GM23338 (cell line): ENCODE measurements around the gene ACSL4. TPM values are rescaled to one million over a fixed set of nuclear protein-coding genes. Genes with fewer than 3 reads are reported as not detected.

Source experiments
- ATAC-seq: fragments of 200-7000 bp; cut with Tn5 transposase; 3 replicates; pipeline ENCODE4 v1.9.1; 2020
- DNase-seq: peaks from one replicate; pipeline ENCODE4 v3.0.0-alpha.2; 2015; ENCODE audit warnings: low spot score
- H2AFZ ChIP-seq: fragments of 200-600 bp; sonication (generic); 2 replicates; pipeline ENCODE4 v1.8.0; 2016; ENCODE audit warnings: antibody characterized with exemption, mild to moderate bottlenecking, moderate library complexity
- H3F3A ChIP-seq: fragments of 200-600 bp; sonication (generic); replicated peaks from 2 replicates; pipeline ENCODE4 v1.8.0; 2017; ENCODE audit warnings: antibody characterized with exemption, mixed run types, low read depth
- H3K27ac ChIP-seq: fragments of 200-600 bp; sonication (generic); 2 replicates; pipeline ENCODE4 v1.6.1; 2016; ENCODE audit warnings: low read depth
- H3K27me3 ChIP-seq: fragments of 200-600 bp; sonication (generic); 2 replicates; pipeline ENCODE4 v1.8.0; 2016; ENCODE audit warnings: mild to moderate bottlenecking, mixed run types, moderate library complexity; ENCODE audit not compliant: insufficient read depth
- H3K36me3 ChIP-seq: fragments of 200-600 bp; sonication (generic); 2 replicates; pipeline ENCODE4 v1.8.0; 2016; ENCODE audit warnings: mild to moderate bottlenecking; ENCODE audit not compliant: insufficient read depth
- H3K4me1 ChIP-seq: fragments of 200-600 bp; sonication (generic); 2 replicates; pipeline ENCODE4 v1.8.0; 2016; ENCODE audit warnings: mild to moderate bottlenecking, moderate library complexity; ENCODE audit not compliant: insufficient read depth
- H3K4me2 ChIP-seq: fragments of 200-600 bp; sonication (generic); 2 replicates; pipeline ENCODE4 v1.7.1; 2017; ENCODE audit warnings: mixed run types
- H3K4me3 ChIP-seq: fragments of 200-600 bp; sonication (generic); 2 replicates; pipeline ENCODE4 v1.6.1; 2016; ENCODE audit warnings: mixed run types
- H3K79me2 ChIP-seq: fragments of 200-600 bp; sonication (generic); replicated peaks from 2 replicates; pipeline ENCODE4 v1.8.0; 2017; ENCODE audit warnings: mild to moderate bottlenecking; ENCODE audit not compliant: insufficient read depth
- H3K9me2 ChIP-seq: fragments of 200-600 bp; sonication (generic); 2 replicates; pipeline ENCODE4 v1.8.0; 2017; ENCODE audit not compliant: insufficient read depth
- H4K20me1 ChIP-seq: fragments of 200-600 bp; sonication (generic); replicated peaks from 2 replicates; pipeline ENCODE4 v1.8.0; 2017; ENCODE audit warnings: mild to moderate bottlenecking; ENCODE audit not compliant: insufficient read depth
- H3K27ac Mint-ChIP-seq: 2 replicates; pipeline ENCODE4 v1.8.0; 2020; ENCODE audit warnings: inconsistent platforms, mild to moderate bottlenecking, moderate library complexity, mixed read lengths
- H3K27me3 Mint-ChIP-seq: 3 replicates; pipeline ENCODE4 v1.8.0; 2022; ENCODE audit warnings: low read depth, mild to moderate bottlenecking, moderate library complexity, mixed read lengths, inconsistent platforms; ENCODE audit not compliant: insufficient read depth, poor library complexity
- H3K36me3 Mint-ChIP-seq: 3 replicates; pipeline ENCODE4 v1.8.0; 2021; ENCODE audit warnings: low read depth, mild to moderate bottlenecking, inconsistent platforms, moderate library complexity, mixed read lengths
- H3K4me1 Mint-ChIP-seq: 3 replicates; pipeline ENCODE4 v1.8.0; 2020; ENCODE audit warnings: mild to moderate bottlenecking, inconsistent platforms, mixed read lengths
- H3K4me3 Mint-ChIP-seq: 3 replicates; pipeline ENCODE4 v1.8.0; 2021; ENCODE audit warnings: moderate library complexity, mild to moderate bottlenecking, inconsistent platforms, mixed read lengths
- H3K9me3 Mint-ChIP-seq: 3 replicates; pipeline ENCODE4 v1.8.0; 2020; ENCODE audit warnings: moderate library complexity, mild to moderate bottlenecking, inconsistent platforms, mixed read lengths
- CREB1 ChIP-seq: fragments of 250-450 bp; sonication (Bioruptor Pico); IDR thresholded peaks from 2 replicates; pipeline ENCODE4 v1.5.0; 2020; ENCODE audit warnings: low read depth, mild to moderate bottlenecking, moderate library complexity
- CTCF ChIP-seq, 2 experiments: fragments of 200-600 bp in 1 of 2; sonication (generic) in 1 of 2; conservative IDR thresholded peaks; 2 replicates each; pipeline versions ENCODE4 v1.5.1 to v1.6.1; 2016 to 2017; ENCODE audit warnings: antibody characterized with exemption in 2 of 2, low read depth in 2 of 2, mild to moderate bottlenecking in 2 of 2, moderate library complexity in 1 of 2
- EZH2 ChIP-seq: fragments of 200-600 bp; sonication (generic); IDR thresholded peaks from one replicate; pipeline ENCODE4 v1.8.0; 2017; ENCODE audit warnings: antibody characterized with exemption, mild to moderate bottlenecking, low read depth; ENCODE audit not compliant: unreplicated experiment
- EZH2phosphoT487 ChIP-seq: fragments of 200-600 bp; sonication (generic); IDR thresholded peaks from one replicate; pipeline ENCODE4 v1.8.1; 2018; ENCODE audit warnings: antibody characterized with exemption; ENCODE audit not compliant: unreplicated experiment
- JUNB ChIP-seq: IDR thresholded peaks from one replicate; pipeline ENCODE4 v1.6.1; 2016; ENCODE audit warnings: antibody characterized with exemption; ENCODE audit not compliant: unreplicated experiment
- NANOG ChIP-seq: IDR thresholded peaks from 2 replicates; pipeline ENCODE4 v1.6.1; 2016; ENCODE audit warnings: antibody characterized with exemption, borderline replicate concordance
- POLR2AphosphoS5 ChIP-seq: IDR thresholded peaks from 2 replicates; pipeline ENCODE4 v1.6.1; 2016; ENCODE audit warnings: antibody characterized with exemption, low read depth
- REST ChIP-seq: IDR thresholded peaks from one replicate; pipeline ENCODE4 v1.6.1; 2018; ENCODE audit warnings: antibody characterized with exemption; ENCODE audit not compliant: unreplicated experiment
- STAT1 ChIP-seq: IDR thresholded peaks from one replicate; pipeline ENCODE4 v1.6.1; 2016; ENCODE audit warnings: antibody characterized with exemption; ENCODE audit not compliant: unreplicated experiment
- ZNF114 ChIP-seq: fragments of 250-450 bp; sonication (Bioruptor Pico); IDR thresholded peaks from 2 replicates; pipeline ENCODE4 v1.5.0; 2020; ENCODE audit warnings: mild to moderate bottlenecking, moderate library complexity
- ZNF331 ChIP-seq: fragments of 250-450 bp; sonication (Bioruptor Pico); IDR thresholded peaks from 2 replicates; pipeline ENCODE4 v1.5.0; 2020; ENCODE audit warnings: low read depth, mild to moderate bottlenecking, moderate library complexity
- polyA plus RNA-seq: library from polyadenylated mRNA; unstranded; fragments of >200 nt; fragmentation: Nextera tagmentation; extraction: Ambion mirVana; gene quantifications from 2 replicates; pipeline ENCODE4 v1.2.1, GENCODE V29; 2016
- total RNA-seq: library from RNA; depleted of rRNA; stranded (reverse); fragments of >200 nt; shearing (Covaris generic); gene quantifications from 2 replicates; pipeline ENCODE4 v1.2.3, GENCODE V29; 2014
- TF ChIP-seq, protein P1 (sequence below): IDR thresholded peaks from 2 replicates; pipeline ENCODE4 v1.6.1; 2016; ENCODE audit warnings: antibody characterized with exemption
- TF ChIP-seq, protein P2 (sequence below): fragments of 250-450 bp; sonication (Bioruptor Pico); IDR thresholded peaks from 2 replicates; pipeline ENCODE4 v1.5.0; 2020; ENCODE audit warnings: mild to moderate bottlenecking, moderate library complexity

The ACSL4 gene
- total and polyA plus RNA-seq, 2 experiments from 2014 or later: 17.8 to 76.3 TPM

GRCh38 chrX:109776986-109777385, 43.9 kb upstream of the ACSL4 start:
- Histone ChIP-seq H3K79me2 (no peaks in the 10 kb centered on the region), H3F3A (no peaks in the 10 kb centered on the region), H3K4me3 (no peak overlapping the region), H3K36me3 (no peaks in the 10 kb centered on the region), H3K9me2 (no peaks in the 10 kb centered on the region), H4K20me1 (no peaks in the 10 kb centered on the region), H3K4me1 (peaks cover 6% of the 10 kb centered on the region; the same call in 1 of the 2 replicates), H3K27ac (no peak overlapping the region), H2AFZ (no peak overlapping the region), H3K27me3 (no peaks in the 10 kb centered on the region), H3K4me2 (no peak overlapping the region)
- Mint-ChIP-seq H3K27me3 (no peaks in the 10 kb centered on the region), H3K36me3 (no peaks in the 10 kb centered on the region), H3K27ac (no peak overlapping the region), H3K4me3 (no peak overlapping the region), H3K9me3 (no peaks in the 10 kb centered on the region), H3K4me1 (peaks cover 15% of the 10 kb centered on the region)
- no peak for DNase-seq
- TF ChIP-seq STAT1 (no peak), ZNF331 (CRISPR knock-in tag) (no peak), JUNB (no peak), EZH2phosphoT487 (no peak), EZH2 (no peak), POLR2AphosphoS5 (no peak), ZNF114 (CRISPR knock-in tag) (no peak), CTCF (conservative IDR thresholded peaks at IDR 0.05; ENCODE audit: low read depth in 2 of 2) (no peak), CREB1 (CRISPR knock-in tag) (no peak), REST (no peak), NANOG (no peak)
- TF ChIP-seq, protein P1, sequence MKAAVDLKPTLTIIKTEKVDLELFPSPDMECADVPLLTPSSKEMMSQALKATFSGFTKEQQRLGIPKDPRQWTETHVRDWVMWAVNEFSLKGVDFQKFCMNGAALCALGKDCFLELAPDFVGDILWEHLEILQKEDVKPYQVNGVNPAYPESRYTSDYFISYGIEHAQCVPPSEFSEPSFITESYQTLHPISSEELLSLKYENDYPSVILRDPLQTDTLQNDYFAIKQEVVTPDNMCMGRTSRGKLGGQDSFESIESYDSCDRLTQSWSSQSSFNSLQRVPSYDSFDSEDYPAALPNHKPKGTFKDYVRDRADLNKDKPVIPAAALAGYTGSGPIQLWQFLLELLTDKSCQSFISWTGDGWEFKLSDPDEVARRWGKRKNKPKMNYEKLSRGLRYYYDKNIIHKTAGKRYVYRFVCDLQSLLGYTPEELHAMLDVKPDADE: no peak
- TF ChIP-seq, protein P2, sequence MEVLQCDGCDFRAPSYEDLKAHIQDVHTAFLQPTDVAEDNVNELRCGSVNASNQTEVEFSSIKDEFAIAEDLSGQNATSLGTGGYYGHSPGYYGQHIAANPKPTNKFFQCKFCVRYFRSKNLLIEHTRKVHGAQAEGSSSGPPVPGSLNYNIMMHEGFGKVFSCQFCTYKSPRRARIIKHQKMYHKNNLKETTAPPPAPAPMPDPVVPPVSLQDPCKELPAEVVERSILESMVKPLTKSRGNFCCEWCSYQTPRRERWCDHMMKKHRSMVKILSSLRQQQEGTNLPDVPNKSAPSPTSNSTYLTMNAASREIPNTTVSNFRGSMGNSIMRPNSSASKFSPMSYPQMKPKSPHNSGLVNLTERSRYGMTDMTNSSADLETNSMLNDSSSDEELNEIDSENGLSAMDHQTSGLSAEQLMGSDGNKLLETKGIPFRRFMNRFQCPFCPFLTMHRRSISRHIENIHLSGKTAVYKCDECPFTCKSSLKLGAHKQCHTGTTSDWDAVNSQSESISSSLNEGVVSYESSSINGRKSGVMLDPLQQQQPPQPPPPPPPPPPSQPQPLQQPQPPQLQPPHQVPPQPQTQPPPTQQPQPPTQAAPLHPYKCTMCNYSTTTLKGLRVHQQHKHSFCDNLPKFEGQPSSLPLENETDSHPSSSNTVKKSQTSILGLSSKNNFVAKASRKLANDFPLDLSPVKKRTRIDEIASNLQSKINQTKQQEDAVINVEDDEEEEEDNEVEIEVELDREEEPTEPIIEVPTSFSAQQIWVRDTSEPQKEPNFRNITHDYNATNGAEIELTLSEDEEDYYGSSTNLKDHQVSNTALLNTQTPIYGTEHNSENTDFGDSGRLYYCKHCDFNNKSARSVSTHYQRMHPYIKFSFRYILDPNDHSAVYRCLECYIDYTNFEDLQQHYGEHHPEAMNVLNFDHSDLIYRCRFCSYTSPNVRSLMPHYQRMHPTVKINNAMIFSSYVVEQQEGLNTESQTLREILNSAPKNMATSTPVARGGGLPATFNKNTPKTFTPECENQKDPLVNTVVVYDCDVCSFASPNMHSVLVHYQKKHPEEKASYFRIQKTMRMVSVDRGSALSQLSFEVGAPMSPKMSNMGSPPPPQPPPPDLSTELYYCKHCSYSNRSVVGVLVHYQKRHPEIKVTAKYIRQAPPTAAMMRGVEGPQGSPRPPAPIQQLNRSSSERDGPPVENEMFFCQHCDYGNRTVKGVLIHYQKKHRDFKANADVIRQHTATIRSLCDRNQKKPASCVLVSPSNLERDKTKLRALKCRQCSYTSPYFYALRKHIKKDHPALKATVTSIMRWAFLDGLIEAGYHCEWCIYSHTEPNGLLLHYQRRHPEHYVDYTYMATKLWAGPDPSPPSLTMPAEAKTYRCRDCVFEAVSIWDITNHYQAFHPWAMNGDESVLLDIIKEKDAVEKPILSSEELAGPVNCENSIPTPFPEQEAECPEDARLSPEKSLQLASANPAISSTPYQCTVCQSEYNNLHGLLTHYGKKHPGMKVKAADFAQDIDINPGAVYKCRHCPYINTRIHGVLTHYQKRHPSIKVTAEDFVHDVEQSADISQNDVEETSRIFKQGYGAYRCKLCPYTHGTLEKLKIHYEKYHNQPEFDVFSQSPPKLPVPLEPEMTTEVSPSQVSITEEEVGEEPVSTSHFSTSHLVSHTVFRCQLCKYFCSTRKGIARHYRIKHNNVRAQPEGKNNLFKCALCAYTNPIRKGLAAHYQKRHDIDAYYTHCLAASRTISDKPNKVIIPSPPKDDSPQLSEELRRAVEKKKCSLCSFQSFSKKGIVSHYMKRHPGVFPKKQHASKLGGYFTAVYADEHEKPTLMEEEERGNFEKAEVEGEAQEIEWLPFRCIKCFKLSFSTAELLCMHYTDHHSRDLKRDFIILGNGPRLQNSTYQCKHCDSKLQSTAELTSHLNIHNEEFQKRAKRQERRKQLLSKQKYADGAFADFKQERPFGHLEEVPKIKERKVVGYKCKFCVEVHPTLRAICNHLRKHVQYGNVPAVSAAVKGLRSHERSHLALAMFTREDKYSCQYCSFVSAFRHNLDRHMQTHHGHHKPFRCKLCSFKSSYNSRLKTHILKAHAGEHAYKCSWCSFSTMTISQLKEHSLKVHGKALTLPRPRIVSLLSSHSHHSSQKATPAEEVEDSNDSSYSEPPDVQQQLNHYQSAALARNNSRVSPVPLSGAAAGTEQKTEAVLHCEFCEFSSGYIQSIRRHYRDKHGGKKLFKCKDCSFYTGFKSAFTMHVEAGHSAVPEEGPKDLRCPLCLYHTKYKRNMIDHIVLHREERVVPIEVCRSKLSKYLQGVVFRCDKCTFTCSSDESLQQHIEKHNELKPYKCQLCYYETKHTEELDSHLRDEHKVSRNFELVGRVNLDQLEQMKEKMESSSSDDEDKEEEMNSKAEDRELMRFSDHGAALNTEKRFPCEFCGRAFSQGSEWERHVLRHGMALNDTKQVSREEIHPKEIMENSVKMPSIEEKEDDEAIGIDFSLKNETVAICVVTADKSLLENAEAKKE (CRISPR knock-in tag): no peak
- no peak for ATAC-seq
